ENCODE data around the gene MRPL22.
"Not testable (repeated sequence)": the region's sequence is repeated elsewhere in the genome, so short reads cannot be mapped to it uniquely, and the experiment has no call there.

MRPL22 gene

DNA sequence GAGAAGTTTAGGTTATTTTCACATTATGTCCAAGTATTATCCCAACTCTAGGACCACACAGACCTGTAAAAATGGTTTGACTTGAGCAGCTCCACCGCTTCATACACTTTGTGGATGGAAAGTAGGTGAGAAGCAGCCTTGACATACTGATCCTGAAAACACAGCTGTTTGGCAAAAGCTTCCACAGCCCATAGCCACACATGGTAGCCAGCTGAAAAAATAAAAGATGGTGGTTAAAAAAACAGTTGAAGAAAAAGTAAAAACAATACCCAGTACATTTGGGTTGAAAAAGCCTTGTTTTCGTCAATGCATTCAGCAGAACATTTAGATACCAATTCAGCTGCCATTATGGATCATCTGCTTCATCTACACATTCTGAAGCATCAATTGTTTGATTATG, 39.6 kb upstream of the MRPL22 start (continued):
- TF ChIP-seq ZNF791 (tag by site-specific recombination; IDR thresholded peaks at IDR 0.05) = no peak

DNA sequence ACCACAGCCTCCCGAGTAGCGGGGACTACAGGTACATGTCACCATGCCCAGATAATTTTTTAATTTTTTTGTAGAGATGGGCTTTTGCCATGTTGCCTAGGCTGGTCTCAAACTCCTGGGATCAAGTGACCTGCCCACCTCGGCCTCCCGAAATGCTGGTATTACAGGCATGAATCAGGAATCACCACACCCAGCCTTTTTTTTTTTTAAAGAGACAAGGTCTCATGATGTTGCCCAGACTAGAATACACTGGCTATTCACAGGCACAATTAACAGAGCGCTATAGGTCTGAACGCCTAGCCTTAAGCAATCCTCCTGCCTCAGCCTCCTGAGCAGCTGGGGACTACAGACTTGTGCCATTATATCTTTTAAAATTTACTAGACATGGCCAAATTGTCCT, 39.0 kb upstream of the MRPL22 start:
- ChIA-PET CTCF (interaction anchor here (0.7 kb wide), 1 partner anchor 38 kb away, joined by 3 read pairs; no protein-coding TSS in a partner anchor), POLR2A (no interaction called here)
- no peak overlapping the region for H3K4me3 ChIP-seq (ENCODE audit: low read depth, low read length)
- H3K9me3 ChIP-seq (ENCODE audit: control insufficient read depth, insufficient read depth, low read depth, low read length) = no peaks in the 10 kb centered on the region
- TF ChIP-seq ZNF366 (tag by site-specific recombination; conservative IDR thresholded peaks at IDR 0.05) (no peak), ZNF354C (tag by site-specific recombination; IDR thresholded peaks at IDR 0.05; ENCODE audit: borderline replicate concordance, low read depth) (no peak), ZNF23 (tag by site-specific recombination; IDR thresholded peaks at IDR 0.05; ENCODE audit: borderline replicate concordance) (no peak), ZNF624 (tag by site-specific recombination; IDR thresholded peaks at IDR 0.05) (no peak), ZNF184 (tag by site-specific recombination; IDR thresholded peaks at IDR 0.05) (no peak), ZNF16 (tag by site-specific recombination; IDR thresholded peaks at IDR 0.05; ENCODE audit: low read depth) (no peak), ZBTB7A (tag by site-specific recombination; IDR thresholded peaks at IDR 0.05; ENCODE audit: low read depth) (no peak), FEZF1 (tag by site-specific recombination; IDR thresholded peaks at IDR 0.05) (no peak), ZNF530 (tag by site-specific recombination; IDR thresholded peaks at IDR 0.05; ENCODE audit: low read depth) (no peak)
- TF ChIP-seq, protein P1, sequence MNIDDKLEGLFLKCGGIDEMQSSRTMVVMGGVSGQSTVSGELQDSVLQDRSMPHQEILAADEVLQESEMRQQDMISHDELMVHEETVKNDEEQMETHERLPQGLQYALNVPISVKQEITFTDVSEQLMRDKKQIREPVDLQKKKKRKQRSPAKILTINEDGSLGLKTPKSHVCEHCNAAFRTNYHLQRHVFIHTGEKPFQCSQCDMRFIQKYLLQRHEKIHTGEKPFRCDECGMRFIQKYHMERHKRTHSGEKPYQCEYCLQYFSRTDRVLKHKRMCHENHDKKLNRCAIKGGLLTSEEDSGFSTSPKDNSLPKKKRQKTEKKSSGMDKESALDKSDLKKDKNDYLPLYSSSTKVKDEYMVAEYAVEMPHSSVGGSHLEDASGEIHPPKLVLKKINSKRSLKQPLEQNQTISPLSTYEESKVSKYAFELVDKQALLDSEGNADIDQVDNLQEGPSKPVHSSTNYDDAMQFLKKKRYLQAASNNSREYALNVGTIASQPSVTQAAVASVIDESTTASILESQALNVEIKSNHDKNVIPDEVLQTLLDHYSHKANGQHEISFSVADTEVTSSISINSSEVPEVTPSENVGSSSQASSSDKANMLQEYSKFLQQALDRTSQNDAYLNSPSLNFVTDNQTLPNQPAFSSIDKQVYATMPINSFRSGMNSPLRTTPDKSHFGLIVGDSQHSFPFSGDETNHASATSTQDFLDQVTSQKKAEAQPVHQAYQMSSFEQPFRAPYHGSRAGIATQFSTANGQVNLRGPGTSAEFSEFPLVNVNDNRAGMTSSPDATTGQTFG (tag by site-specific recombination; IDR thresholded peaks at IDR 0.05; ENCODE audit: borderline replicate concordance) = no peak
- TF ChIP-seq, protein P2, sequence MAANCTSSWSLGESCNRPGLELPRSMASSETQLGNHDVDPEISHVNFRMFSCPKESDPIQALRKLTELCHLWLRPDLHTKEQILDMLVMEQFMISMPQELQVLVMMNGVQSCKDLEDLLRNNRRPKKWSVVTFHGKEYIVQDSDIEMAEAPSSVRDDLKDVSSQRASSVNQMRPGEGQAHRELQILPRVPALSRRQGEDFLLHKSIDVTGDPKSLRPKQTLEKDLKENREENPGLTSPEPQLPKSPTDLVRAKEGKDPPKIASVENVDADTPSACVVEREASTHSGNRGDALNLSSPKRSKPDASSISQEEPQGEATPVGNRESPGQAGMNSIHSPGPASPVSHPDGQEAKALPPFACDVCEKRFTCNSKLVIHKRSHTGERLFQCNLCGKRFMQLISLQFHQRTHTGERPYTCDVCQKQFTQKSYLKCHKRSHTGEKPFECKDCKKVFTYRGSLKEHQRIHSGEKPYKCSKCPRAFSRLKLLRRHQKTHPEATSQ (tag by site-specific recombination; IDR thresholded peaks at IDR 0.05) = no peak
- no peaks in the 10 kb centered on the region for H3K4me1 ChIP-seq (ENCODE audit: control insufficient read depth, insufficient read depth, low read length)
- H3K27ac ChIP-seq (ENCODE audit: extremely low read depth, low read depth, low read length) = no peak overlapping the region
- H3K36me3 ChIP-seq (ENCODE audit: control insufficient read depth in 2 of 2, insufficient read depth in 1 of 2, low read length in 2 of 2) = peaks cover 62 to 91% of the 10 kb centered on the region in 2 experiments

DNA sequence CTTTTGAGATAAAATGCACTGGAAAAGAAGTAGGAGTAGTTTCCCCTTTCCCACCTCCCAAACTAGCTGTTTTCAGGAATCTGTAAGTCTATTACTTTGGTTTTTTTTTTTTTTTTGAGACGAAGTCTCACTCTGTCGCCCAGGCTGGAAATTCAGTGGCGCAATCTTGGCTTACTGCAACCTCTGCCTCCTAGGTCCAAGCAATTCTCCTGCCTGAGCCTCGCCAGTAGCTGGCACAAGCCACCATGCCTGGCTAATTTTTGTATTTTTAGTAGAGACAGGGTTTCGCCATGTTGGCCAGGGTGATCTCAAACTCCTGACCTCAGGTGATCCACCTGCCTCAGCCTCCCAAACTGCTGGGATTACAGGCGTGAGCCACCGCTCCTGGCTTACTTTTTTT, 35.3 kb upstream of the MRPL22 start:
- H3K4me3 ChIP-seq (ENCODE audit: low read depth, low read length); H3K4me1 ChIP-seq (ENCODE audit: control insufficient read depth, insufficient read depth, low read length); CTCF ChIA-PET; H3K27ac ChIP-seq (ENCODE audit: extremely low read depth, low read depth, low read length); POLR2A ChIA-PET; H3K9me3 ChIP-seq (ENCODE audit: control insufficient read depth, insufficient read depth, low read depth, low read length): not testable (repeated sequence)
- H3K36me3 ChIP-seq (ENCODE audit: control insufficient read depth in 2 of 2, insufficient read depth in 1 of 2, low read length in 2 of 2) = peaks cover 79 to 87% of the 10 kb centered on the region in 2 experiments

DNA sequence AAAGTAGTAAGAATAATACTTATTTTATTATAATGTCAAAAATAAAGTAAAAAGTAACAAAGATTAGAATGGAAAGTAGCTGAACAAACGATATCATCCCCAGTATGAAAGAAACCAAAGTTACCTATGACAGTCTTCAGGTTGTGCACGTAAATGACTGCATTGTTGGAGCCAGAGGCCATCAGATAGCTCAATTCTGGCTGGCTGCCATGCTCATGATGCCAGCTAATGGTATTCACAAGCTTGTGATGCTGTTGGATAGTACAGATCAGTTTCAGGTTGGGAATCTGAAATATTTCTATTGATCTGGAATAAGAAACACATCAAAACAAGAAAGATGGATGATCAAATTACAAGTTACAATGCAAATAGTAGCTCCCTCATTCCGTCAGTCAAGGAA, 24.0 kb upstream of the MRPL22 start:
- ChIA-PET POLR2A (no interaction called here), CTCF (interaction anchor here (0.9 to 1.3 kb wide), 2 partner anchors 21 to 266 kb away, joined by 3 to 6 read pairs; partner anchors contain the start of gene GEMIN5)
- H3K4me1 ChIP-seq (ENCODE audit: control insufficient read depth, insufficient read depth, low read length) = no peaks in the 10 kb centered on the region
- H3K9me3 ChIP-seq (ENCODE audit: control insufficient read depth, insufficient read depth, low read depth, low read length) = no peaks in the 10 kb centered on the region
- TF ChIP-seq ZNF623 (tag by site-specific recombination; IDR thresholded peaks at IDR 0.05) (no peak), ZNF837 (tag by site-specific recombination; IDR thresholded peaks at IDR 0.05) (no peak), ZNF239 (tag by site-specific recombination; IDR thresholded peaks at IDR 0.05) (no peak), ZNF324 (tag by site-specific recombination; IDR thresholded peaks at IDR 0.05) (no peak), ZNF768 (tag by site-specific recombination; IDR thresholded peaks at IDR 0.05) (no peak)
- TF ChIP-seq, protein P3, sequence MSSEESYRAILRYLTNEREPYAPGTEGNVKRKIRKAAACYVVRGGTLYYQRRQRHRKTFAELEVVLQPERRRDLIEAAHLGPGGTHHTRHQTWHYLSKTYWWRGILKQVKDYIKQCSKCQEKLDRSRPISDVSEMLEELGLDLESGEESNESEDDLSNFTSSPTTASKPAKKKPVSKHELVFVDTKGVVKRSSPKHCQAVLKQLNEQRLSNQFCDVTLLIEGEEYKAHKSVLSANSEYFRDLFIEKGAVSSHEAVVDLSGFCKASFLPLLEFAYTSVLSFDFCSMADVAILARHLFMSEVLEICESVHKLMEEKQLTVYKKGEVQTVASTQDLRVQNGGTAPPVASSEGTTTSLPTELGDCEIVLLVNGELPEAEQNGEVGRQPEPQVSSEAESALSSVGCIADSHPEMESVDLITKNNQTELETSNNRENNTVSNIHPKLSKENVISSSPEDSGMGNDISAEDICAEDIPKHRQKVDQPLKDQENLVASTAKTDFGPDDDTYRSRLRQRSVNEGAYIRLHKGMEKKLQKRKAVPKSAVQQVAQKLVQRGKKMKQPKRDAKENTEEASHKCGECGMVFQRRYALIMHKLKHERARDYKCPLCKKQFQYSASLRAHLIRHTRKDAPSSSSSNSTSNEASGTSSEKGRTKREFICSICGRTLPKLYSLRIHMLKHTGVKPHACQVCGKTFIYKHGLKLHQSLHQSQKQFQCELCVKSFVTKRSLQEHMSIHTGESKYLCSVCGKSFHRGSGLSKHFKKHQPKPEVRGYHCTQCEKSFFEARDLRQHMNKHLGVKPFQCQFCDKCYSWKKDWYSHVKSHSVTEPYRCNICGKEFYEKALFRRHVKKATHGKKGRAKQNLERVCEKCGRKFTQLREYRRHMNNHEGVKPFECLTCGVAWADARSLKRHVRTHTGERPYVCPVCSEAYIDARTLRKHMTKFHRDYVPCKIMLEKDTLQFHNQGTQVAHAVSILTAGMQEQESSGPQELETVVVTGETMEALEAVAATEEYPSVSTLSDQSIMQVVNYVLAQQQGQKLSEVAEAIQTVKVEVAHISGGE (tag by site-specific recombination; conservative IDR thresholded peaks at IDR 0.05; ENCODE audit: low read depth) = no peak
- no peak overlapping the region for H3K27ac ChIP-seq (ENCODE audit: extremely low read depth, low read depth, low read length)
- peaks cover 67 to 78% of the 10 kb centered on the region in 2 experiments for H3K36me3 ChIP-seq (ENCODE audit: control insufficient read depth in 2 of 2, insufficient read depth in 1 of 2, low read length in 2 of 2)
- H3K4me3 ChIP-seq (ENCODE audit: low read depth, low read length) = no peak overlapping the region

Measured in HEK293 (cell line).